CD4-positive, alpha-beta memory T cell (primary cell): ENCODE data around the gene RYR3. TPM values are rescaled to one million over a fixed set of nuclear protein-coding genes. Genes with fewer than 3 reads are reported as not detected.

Experiments
- CTCF ChIA-PET: fragments of 350-600 bp; sonication (Branson Sonifier 250); formaldehyde crosslinking; loops from one replicate; lab custom pipeline; 2021; ENCODE audit warnings: inconsistent platforms; ENCODE audit not compliant: partially characterized antibody; lab: Charles Lee
- POLR2A ChIA-PET: fragments of 350-600 bp; sonication (Branson Sonifier 250); formaldehyde crosslinking; loops from one replicate; lab custom pipeline; 2021; ENCODE audit not compliant: partially characterized antibody; lab: Charles Lee
- DNase-seq, 5 donors: peaks; one replicate each; pipeline versions ENCODE4 v3.0.0 to v3.0.0-alpha.2; 2020 to 2022; ENCODE audit warnings: mixed read lengths in 1 of 5
- H3K27ac ChIP-seq: one replicate; pipeline ENCODE4 v1.7.0; 2013; ENCODE audit warnings: low read depth, low read length
- H3K27me3 ChIP-seq: 2 replicates; pipeline ENCODE4 v1.7.0; 2013; ENCODE audit warnings: mild to moderate bottlenecking, low read length, moderate library complexity; ENCODE audit not compliant: insufficient read depth
- H3K36me3 ChIP-seq: 2 replicates; pipeline ENCODE4 v1.7.0; 2013; ENCODE audit warnings: mild to moderate bottlenecking, low read length, moderate library complexity; ENCODE audit not compliant: insufficient read depth
- H3K4me1 ChIP-seq: 2 replicates; pipeline ENCODE4 v1.7.0; 2013; ENCODE audit warnings: mild to moderate bottlenecking, low read length, moderate library complexity; ENCODE audit not compliant: insufficient read depth
- H3K4me3 ChIP-seq, 2 donors: one replicate each; pipeline ENCODE4 v1.7.0; 2013; ENCODE audit warnings: low read length in 2 of 2, mild to moderate bottlenecking in 1 of 2
- H3K9me3 ChIP-seq, 2 donors: one replicate each; pipeline ENCODE4 v1.7.0; 2013; ENCODE audit warnings: low read length in 2 of 2, control low read depth in 1 of 2; ENCODE audit not compliant: control insufficient read depth in 1 of 2
- H3K27ac Mint-ChIP-seq, 7 donors: one replicate each; pipeline ENCODE4 v1.8.0; 2020 to 2021; ENCODE audit warnings: mixed read lengths in 7 of 7, mild to moderate bottlenecking in 6 of 7, inconsistent platforms in 3 of 7, moderate library complexity in 3 of 7
- H3K27me3 Mint-ChIP-seq, 2 donors: one replicate each; pipeline ENCODE4 v1.8.0; 2020 to 2021; ENCODE audit warnings: mixed read lengths in 2 of 2
- H3K36me3 Mint-ChIP-seq, 2 donors: one replicate each; pipeline ENCODE4 v1.8.0; 2020 to 2021; ENCODE audit warnings: mixed read lengths in 2 of 2, inconsistent platforms in 1 of 2, mild to moderate bottlenecking in 1 of 2
- H3K4me1 Mint-ChIP-seq, 4 donors: one replicate each; pipeline ENCODE4 v1.8.0; 2020 to 2021; ENCODE audit warnings: mixed read lengths in 4 of 4, mild to moderate bottlenecking in 1 of 4
- H3K4me3 Mint-ChIP-seq, 8 donors: one replicate each; pipeline ENCODE4 v1.8.0; 2020 to 2021; ENCODE audit warnings: mixed read lengths in 8 of 8, mild to moderate bottlenecking in 7 of 8, moderate library complexity in 6 of 8, inconsistent platforms in 3 of 8
- H3K9me3 Mint-ChIP-seq, 8 donors: one replicate each; pipeline ENCODE4 v1.8.0; 2020 to 2021; ENCODE audit warnings: mixed read lengths in 8 of 8, mild to moderate bottlenecking in 5 of 8, inconsistent platforms in 3 of 8, moderate library complexity in 1 of 8
- intact Hi-C: fragments of 100-400 bp; cut with micrococcal nuclease; formaldehyde crosslinking; loops from one replicate; pipeline ENCODE4 v1.15.1; 2023
- polyA plus RNA-seq, 2 donors: library from polyadenylated mRNA; unstranded; fragments of 300-500 nt; fragmentation: Illumina TruSeq; gene quantifications; one replicate each; pipeline ENCODE4 v1.2.3, GENCODE V29; 2021
- total RNA-seq, 2 experiments: library from RNA; stranded (reverse); gene quantifications; one replicate each; pipeline ENCODE4 v1.2.3, GENCODE V29; 2021

Gene RYR3
- total and polyA plus RNA-seq, 4 experiments from 2014 or later = 0.11 TPM; not detected in 3

GRCh38 chr15:33341953-33342352, 31.2 kb downstream of the RYR3 start:
- Histone ChIP-seq H3K4me1 (no peaks in the 10 kb centered on the region), H3K27me3 (no peaks in the 10 kb centered on the region), H3K9me3 (no peaks in the 10 kb centered on the region), H3K4me3 (no peak overlapping the region), H3K36me3 (no peaks in the 10 kb centered on the region), H3K27ac (no peak overlapping the region)
- no peaks in the 10 kb centered on the region for H3K4me1 Mint-ChIP-seq
- H3K36me3 Mint-ChIP-seq = no peaks in the 10 kb centered on the region
- H3K4me3 Mint-ChIP-seq = no peak overlapping the region
- intact Hi-C loops = no loop called here
- peaks cover 0 to 6% (median 0%) of the 10 kb centered on the region in 8 donors for H3K9me3 Mint-ChIP-seq
- ChIA-PET CTCF (no interaction called here), POLR2A (no interaction called here)
- DNase-seq = no peak
- no peaks in the 10 kb centered on the region for H3K27me3 Mint-ChIP-seq
- no peak overlapping the region for H3K27ac Mint-ChIP-seq

GRCh38 chr15:33343275-33343674, 32.5 kb downstream of the RYR3 start:
- Mint-ChIP-seq H3K27me3 (no peaks in the 10 kb centered on the region), H3K9me3 (peaks cover 0 to 6% (median 0%) of the 10 kb centered on the region in 8 donors), H3K27ac (no peak overlapping the region), H3K4me1 (no peaks in the 10 kb centered on the region), H3K4me3 (no peak overlapping the region), H3K36me3 (no peaks in the 10 kb centered on the region)
- Histone ChIP-seq H3K36me3 (no peaks in the 10 kb centered on the region), H3K27me3 (no peaks in the 10 kb centered on the region), H3K27ac (no peak overlapping the region), H3K4me1 (no peaks in the 10 kb centered on the region), H3K9me3 (no peaks in the 10 kb centered on the region), H3K4me3 (no peak overlapping the region)
- DNase-seq = no peak
- POLR2A ChIA-PET = no interaction called here
- intact Hi-C loops = no loop called here
- CTCF ChIA-PET = no interaction called here

DNA sequence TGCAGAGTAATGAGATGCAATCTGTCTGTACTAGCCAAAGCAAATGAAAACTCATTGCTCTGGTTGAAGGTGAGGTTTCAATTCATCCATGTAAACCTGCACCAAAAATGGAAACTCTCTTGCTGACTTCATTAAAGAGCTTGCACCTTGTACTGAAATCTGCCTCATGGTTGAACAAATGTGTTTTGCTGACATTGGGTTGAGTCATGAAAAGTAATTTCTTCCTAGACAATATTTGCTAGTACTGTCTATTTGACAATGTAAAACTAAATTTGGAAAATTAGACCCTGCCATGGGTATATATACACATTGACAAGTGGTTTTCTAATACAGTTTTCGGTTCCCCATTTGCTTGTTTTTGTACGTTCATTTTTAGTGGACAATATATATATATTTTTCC, 33.3 kb downstream of the RYR3 start:
- CTCF ChIA-PET = no interaction called here
- Mint-ChIP-seq H3K27ac (no peak overlapping the region), H3K27me3 (no peaks in the 10 kb centered on the region), H3K4me3 (no peak overlapping the region), H3K36me3 (no peaks in the 10 kb centered on the region), H3K4me1 (no peaks in the 10 kb centered on the region), H3K9me3 (peaks cover 0 to 4% (median 0%) of the 10 kb centered on the region in 8 donors)
- Histone ChIP-seq H3K9me3 (no peaks in the 10 kb centered on the region), H3K27ac (no peak overlapping the region), H3K27me3 (no peaks in the 10 kb centered on the region), H3K36me3 (no peaks in the 10 kb centered on the region), H3K4me1 (no peaks in the 10 kb centered on the region), H3K4me3 (no peak overlapping the region)
- intact Hi-C loops = no loop called here
- POLR2A ChIA-PET = no interaction called here
- DNase-seq = no peak

DNA sequence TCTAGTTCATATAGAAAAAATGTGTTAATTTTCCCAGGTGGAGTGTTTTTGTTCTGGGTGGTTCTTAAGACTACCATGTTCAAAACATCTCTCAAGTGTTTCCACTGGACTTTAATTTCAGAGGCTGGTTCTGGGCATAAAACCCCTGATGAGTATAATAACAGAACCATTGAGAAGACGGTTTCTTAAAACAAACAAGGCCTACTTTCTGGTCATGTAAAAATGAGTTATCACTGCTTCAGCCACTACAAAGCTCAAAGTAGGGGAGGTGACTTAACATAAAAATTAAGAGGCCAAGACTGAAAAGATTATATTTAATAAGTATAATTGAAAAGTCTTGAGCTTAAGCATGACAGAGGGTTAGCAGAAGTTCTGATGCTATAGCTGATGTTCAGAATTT, 33.8 kb downstream of the RYR3 start:
- H3K9me3 Mint-ChIP-seq = peaks cover 0 to 2% (median 0%) of the 10 kb centered on the region in 8 donors
- H3K4me3 Mint-ChIP-seq = no peak overlapping the region
- no peak overlapping the region for H3K27ac Mint-ChIP-seq
- no peaks in the 10 kb centered on the region for H3K36me3 ChIP-seq
- H3K27me3 ChIP-seq = no peaks in the 10 kb centered on the region
- ChIA-PET CTCF (no interaction called here), POLR2A (no interaction called here)
- no peak for DNase-seq
- H3K4me1 Mint-ChIP-seq = no peaks in the 10 kb centered on the region
- no peaks in the 10 kb centered on the region for H3K4me1 ChIP-seq
- H3K36me3 Mint-ChIP-seq = no peaks in the 10 kb centered on the region
- H3K27me3 Mint-ChIP-seq = no peaks in the 10 kb centered on the region
- no peak overlapping the region for H3K4me3 ChIP-seq
- no peaks in the 10 kb centered on the region for H3K9me3 ChIP-seq
- intact Hi-C loops = no loop called here
- H3K27ac ChIP-seq = no peak overlapping the region

GRCh38 chr15:33354411-33354810, 43.6 kb downstream of the RYR3 start:
- H3K4me1 ChIP-seq = no peaks in the 10 kb centered on the region
- Mint-ChIP-seq H3K9me3 (peaks cover 0 to 3% (median 0%) of the 10 kb centered on the region in 8 donors), H3K4me1 (no peaks in the 10 kb centered on the region), H3K4me3 (no peak overlapping the region), H3K36me3 (no peaks in the 10 kb centered on the region), H3K27me3 (peaks cover 0 to 2% of the 10 kb centered on the region in 2 donors), H3K27ac (no peak overlapping the region)
- H3K27me3 ChIP-seq = no peaks in the 10 kb centered on the region
- no peaks in the 10 kb centered on the region for H3K36me3 ChIP-seq
- POLR2A ChIA-PET = no interaction called here
- CTCF ChIA-PET = no interaction called here
- no peak overlapping the region for H3K27ac ChIP-seq
- DNase-seq = no peak
- H3K9me3 ChIP-seq = no peaks in the 10 kb centered on the region
- H3K4me3 ChIP-seq = no peak overlapping the region
- intact Hi-C loops = no loop called here

GRCh38 chr15:33357845-33358244, 47.1 kb downstream of the RYR3 start:
- Mint-ChIP-seq H3K36me3 (no peaks in the 10 kb centered on the region), H3K4me1 (no peaks in the 10 kb centered on the region), H3K4me3 (no peak overlapping the region), H3K27ac (no peak overlapping the region), H3K27me3 (peaks cover 2 to 6% of the 10 kb centered on the region in 2 donors), H3K9me3 (peaks cover 0 to 3% (median 0%) of the 10 kb centered on the region in 8 donors)
- CTCF ChIA-PET = no interaction called here
- Histone ChIP-seq H3K4me1 (no peaks in the 10 kb centered on the region), H3K27ac (no peak overlapping the region), H3K4me3 (no peak overlapping the region), H3K9me3 (no peaks in the 10 kb centered on the region), H3K27me3 (no peaks in the 10 kb centered on the region), H3K36me3 (no peaks in the 10 kb centered on the region)
- intact Hi-C loops = no loop called here
- POLR2A ChIA-PET = no interaction called here
- no peak for DNase-seq

- H3K4me3 Mint-ChIP-seq = no peak overlapping the region
- no peak overlapping the region for H3K4me3 ChIP-seq
- H3K27ac ChIP-seq = no peak overlapping the region
- CTCF ChIA-PET = no interaction called here
- no peak overlapping the region for H3K27ac Mint-ChIP-seq
- no peaks in the 10 kb centered on the region for H3K4me1 Mint-ChIP-seq
- peaks cover 2 to 6% of the 10 kb centered on the region in 2 donors for H3K27me3 Mint-ChIP-seq
- intact Hi-C loops = no loop called here
- H3K9me3 ChIP-seq = no peaks in the 10 kb centered on the region
- no peaks in the 10 kb centered on the region for H3K27me3 ChIP-seq
- H3K36me3 Mint-ChIP-seq = no peaks in the 10 kb centered on the region
- DNase-seq = no peak
- H3K9me3 Mint-ChIP-seq = peaks cover 0 to 3% (median 0%) of the 10 kb centered on the region in 8 donors
- POLR2A ChIA-PET = no interaction called here
- H3K4me1 ChIP-seq = no peaks in the 10 kb centered on the region
- H3K36me3 ChIP-seq = no peaks in the 10 kb centered on the region
Observed at GRCh38 chr15:33358306-33358705, 47.5 kb downstream of the RYR3 start.

GRCh38 chr15:33360886-33361285, 50.1 kb downstream of the RYR3 start:
- no peaks in the 10 kb centered on the region for H3K4me1 ChIP-seq
- no peak for DNase-seq
- no peaks in the 10 kb centered on the region for H3K4me1 Mint-ChIP-seq
- CTCF ChIA-PET = no interaction called here
- H3K27ac ChIP-seq = no peak overlapping the region
- H3K27me3 Mint-ChIP-seq = peaks cover 4 to 7% of the 10 kb centered on the region in 2 donors
- no peak overlapping the region for H3K4me3 Mint-ChIP-seq
- intact Hi-C loops = no loop called here
- H3K36me3 ChIP-seq = no peaks in the 10 kb centered on the region
- no peak overlapping the region for H3K27ac Mint-ChIP-seq
- H3K27me3 ChIP-seq = no peaks in the 10 kb centered on the region
- H3K4me3 ChIP-seq = no peak overlapping the region
- peaks cover 0 to 3% (median 0%) of the 10 kb centered on the region in 8 donors for H3K9me3 Mint-ChIP-seq
- H3K9me3 ChIP-seq = no peaks in the 10 kb centered on the region
- H3K36me3 Mint-ChIP-seq = no peaks in the 10 kb centered on the region
- POLR2A ChIA-PET = no interaction called here
